Astrocyte of the hippocampus (primary cell): ENCODE data around the gene NOX5.
"Not testable (repeated sequence)": the region's sequence is repeated elsewhere in the genome, so short reads cannot be mapped to it uniquely, and the experiment has no call there.

Experiments
- DNase-seq: peaks from one replicate; pipeline ENCODE4 v3.0.0; 2011; ENCODE audit warnings: low read depth, low spot score

NOX5 gene

GRCh38 chr15:69058830-69059556, 44.5 kb downstream of the NOX5 start:
- DNase-seq = peak; percentile 92

- DNase-seq = no peak
Measured at GRCh38 chr15:69059557-69059943, 45.1 kb downstream of the NOX5 start.

- no peak for DNase-seq
Measured at GRCh38 chr15:69060041-69060481, 45.6 kb downstream of the NOX5 start.

GRCh38 chr15:69060744-69061143, 46.2 kb downstream of the NOX5 start:
- DNase-seq = no peak

GRCh38 chr15:69061414-69061842, 46.9 kb downstream of the NOX5 start:
- no peak for DNase-seq

GRCh38 chr15:69064649-69065048, 50.2 kb downstream of the NOX5 start:
- DNase-seq = no peak

- no peak for DNase-seq
Measured at GRCh38 chr15:69066007-69066995, 51.8 kb downstream of the NOX5 start.

- DNase-seq = no peak
Measured at GRCh38 chr15:69067296-69067695, 52.8 kb downstream of the NOX5 start.

GRCh38 chr15:69068157-69068556, 53.7 kb downstream of the NOX5 start:
- DNase-seq = no peak

GRCh38 chr15:69069290-69069689, 54.8 kb downstream of the NOX5 start:
- DNase-seq = not testable (repeated sequence)

GRCh38 chr15:69069996-69070395, 55.5 kb downstream of the NOX5 start:
- DNase-seq = no peak

GRCh38 chr15:69070396-69070795, 55.9 kb downstream of the NOX5 start:
- no peak for DNase-seq

- no peak for DNase-seq
Measured at GRCh38 chr15:69071260-69071659, 56.8 kb downstream of the NOX5 start.

GRCh38 chr15:69072906-69073305, 58.4 kb downstream of the NOX5 start:
- DNase-seq = no peak

GRCh38 chr15:69074001-69074842, 59.7 kb downstream of the NOX5 start:
- DNase-seq = peak; percentile 81

- DNase-seq = peak; percentile 58
Measured at GRCh38 chr15:69074843-69075224, 60.3 kb downstream of the NOX5 start.

GRCh38 chr15:69075440-69075839, 60.9 kb downstream of the NOX5 start:
- no peak for DNase-seq

GRCh38 chr15:69076756-69077155, 62.3 kb downstream of the NOX5 start:
- DNase-seq = no peak

- DNase-seq = no peak
Measured at GRCh38 chr15:69078638-69079037, 64.1 kb downstream of the NOX5 start.

GRCh38 chr15:69080295-69081248, 66.1 kb downstream of the NOX5 start:
- peak; percentile 29 for DNase-seq
